Psoas muscle (tissue), 8 donors: ENCODE results near the gene NPHS2. TPM values are rescaled to one million over a fixed set of nuclear protein-coding genes. Genes with fewer than 3 reads are reported as not detected.

Experiments used
- ATAC-seq, 4 donors: fragments of 200-7000 bp; cut with Tn5 transposase; one replicate each; pipeline ENCODE4 v1.9.1; 2020; ENCODE audit warnings: moderate library complexity in 3 of 4, mild to moderate bottlenecking in 2 of 4
- DNase-seq, 2 donors: peaks; one replicate each; pipeline ENCODE4 v3.0.0-alpha.2; 2020
- H3K27ac ChIP-seq: fragments of 200-600 bp; one replicate; pipeline ENCODE4 v1.8.0; 2022
- H3K27me3 ChIP-seq, 3 donors: fragments of 200-600 bp in 1 of 3; one replicate each; pipeline versions ENCODE4 v1.6.1 to v1.8.0; 2013 to 2022; ENCODE audit warnings: low read length in 2 of 3, mild to moderate bottlenecking in 2 of 3, moderate library complexity in 1 of 3; ENCODE audit not compliant: insufficient read depth in 3 of 3
- H3K36me3 ChIP-seq, 2 donors: fragments of 200-600 bp in 1 of 2; one replicate each; pipeline versions ENCODE4 v1.6.1 to v1.8.0; 2013 to 2022; ENCODE audit warnings: low read depth in 1 of 2, mild to moderate bottlenecking in 1 of 2, moderate library complexity in 1 of 2; ENCODE audit not compliant: insufficient read depth in 1 of 2
- H3K4me1 ChIP-seq: fragments of 200-600 bp; one replicate; pipeline ENCODE4 v1.8.0; 2022
- H3K4me3 ChIP-seq: fragments of 200-600 bp; one replicate; pipeline ENCODE4 v1.8.0; 2022; ENCODE audit warnings: mild to moderate bottlenecking
- H3K9me3 ChIP-seq: fragments of 200-600 bp; one replicate; pipeline ENCODE4 v1.8.0; 2022
- CTCF ChIP-seq: fragments of 200-600 bp; IDR thresholded peaks from one replicate; pipeline ENCODE4 v1.8.0; 2022; ENCODE audit warnings: antibody characterized with exemption
- WGBS, 3 donors: extraction: QIAGEN DNeasy Blood & Tissue Kit; methylation state at CpG; one replicate each; pipeline versions ENCODE4 v1.1.6 to v1.1.7; 2013; 5-methylcytosine and 5-hydroxymethylcytosine counted together
- intact Hi-C, 2 donors: fragments of 100-400 bp; cut with DNase I; formaldehyde crosslinking; loops; one replicate each; pipeline versions ENCODE4 v1.11.0 to v1.14.2; 2022
- polyA plus RNA-seq, 3 donors: library from polyadenylated mRNA; stranded (reverse); fragments of 200-250 nt; gene quantifications; one replicate each; pipeline ENCODE4 v1.2.3, GENCODE V29; 2013
- total RNA-seq, 4 donors: library from RNA; stranded (reverse); fragmentation: NEBNext Ultra II Directional in 2 of 4; extraction: Animal tissue kit (Norgen Biotek cat#: 25700) in 2 of 4; gene quantifications; one replicate each; pipeline versions ENCODE4 v1.2.1 to v1.2.4, GENCODE V29; 2021 to 2023
- donor health status: healthy with polysubstance abuse.
- donor health status: DM: no; HTN: no; CAD: no; lungs with moderate emphysema.
- donor health status: Bipolar disorder and iron deficiency.
- donor health status: healthy.
- donor health status: DM: yes; HTN: yes; CAD: no.
- donor health status: DM: no; HTN: no; CAD: no.
- donor health status: DM: no; HTN: no; CAD: no.
- donor health status: DM: yes; HTN: yes; CAD: no.

Gene NPHS2
- total and polyA plus RNA-seq, 7 donors, result not detected

GRCh38 chr1:179516976-179517705, 58.6 kb downstream of the NPHS2 start:
- ATAC-seq (no peak), DNase-seq (no peak)
- 69 to 80% (median 71%) methylated on average over 11 of the region's 11 CpGs for WGBS, 3 donors

GRCh38 chr1:179510038-179510437, 65.7 kb downstream of the NPHS2 start:
- Histone ChIP-seq H3K27me3 (no peaks in the 10 kb centered on the region), H3K4me1 (no peaks in the 10 kb centered on the region), H3K9me3 (no peaks in the 10 kb centered on the region), H3K4me3 (no peak overlapping the region), H3K27ac (no peak overlapping the region), H3K36me3 (no peaks in the 10 kb centered on the region)
- ATAC-seq (no peak), DNase-seq (no peak)
- intact Hi-C loops, result no loop called here
- TF ChIP-seq CTCF, result no peak
- WGBS, 3 donors, result 42 to 57% (median 46%) methylated on average over 2 of the region's 2 CpGs

More at GRCh38 chr1:179516976-179517705, 58.6 kb downstream of the NPHS2 start:
- Histone ChIP-seq H3K27me3 (no peaks in the 10 kb centered on the region), H3K4me3 (no peak overlapping the region), H3K9me3 (no peaks in the 10 kb centered on the region), H3K27ac (no peak overlapping the region), H3K36me3 (no peaks in the 10 kb centered on the region), H3K4me1 (no peaks in the 10 kb centered on the region)
- no peak for TF ChIP-seq CTCF
- intact Hi-C loops, result no loop called here

- no peak overlapping the region for H3K4me3 ChIP-seq
- H3K27me3 ChIP-seq, result no peaks in the 10 kb centered on the region
- DNase-seq, result no peak
- WGBS, 3 donors, result 79 to 85% (median 84%) methylated on average over 4 of the region's 4 CpGs
- H3K27ac ChIP-seq, result no peak overlapping the region
- H3K36me3 ChIP-seq, result no peaks in the 10 kb centered on the region
- no peak for ATAC-seq
- H3K9me3 ChIP-seq, result no peaks in the 10 kb centered on the region
- H3K4me1 ChIP-seq, result no peaks in the 10 kb centered on the region
- intact Hi-C loops, result no loop called here
- no peak for TF ChIP-seq CTCF
Observed at GRCh38 chr1:179509384-179509783, 66.4 kb downstream of the NPHS2 start.

GRCh38 chr1:179506199-179506598, 69.5 kb downstream of the NPHS2 start:
- Histone ChIP-seq H3K4me1 (no peaks in the 10 kb centered on the region), H3K36me3 (no peaks in the 10 kb centered on the region), H3K27me3 (no peaks in the 10 kb centered on the region), H3K4me3 (no peak overlapping the region), H3K9me3 (no peaks in the 10 kb centered on the region), H3K27ac (no peak overlapping the region)
- DNase-seq (no peak), ATAC-seq (no peak)
- intact Hi-C loops, result no loop called here
- TF ChIP-seq CTCF, result no peak
- 86 to 90% (median 88%) methylated on average over 6 of the region's 6 CpGs for WGBS, 3 donors

Other genes starting within 250 kb of the NPHS2 start
- not detected for gene AXDND1, start 210.0 kb downstream of the NPHS2 start, total RNA-seq
- gene AXDND1, start 210.0 kb downstream of the NPHS2 start, polyA plus RNA-seq, result under 1 TPM in 2 of 3 donors, not detected in 1; 0.09 to 0.18 TPM
- not detected for gene TDRD5, start 15.9 kb upstream of the NPHS2 start, total RNA-seq
- under 1 TPM in 1 of 3 donors, not detected in 2; 0.03 TPM for gene TDRD5, start 15.9 kb upstream of the NPHS2 start, polyA plus RNA-seq
- under 1 TPM in 2 of 4 donors, not detected in 2; 0.15 to 0.52 TPM for gene FAM163A, start 167.3 kb upstream of the NPHS2 start, total RNA-seq
- gene FAM163A, start 167.3 kb upstream of the NPHS2 start, polyA plus RNA-seq, result under 1 TPM; 0.04 to 0.08 (median 0.06) TPM